T-helper 1 cell treated with Interleukin-12 subunit alpha and Interleukin-12 subunit beta and Interleukin-4 antibody, amounts not matched to agents 30 μg/mL and 1 μg/mL, for 36 hours (primary cell): ENCODE measurements around the gene GLYR1.
"Not testable (repeated sequence)": the region's sequence is repeated elsewhere in the genome, so short reads cannot be mapped to it uniquely, and the experiment has no call there.

Experiments used
- H3K27ac Mint-ChIP-seq: one replicate; pipeline ENCODE4 v1.8.0; 2021; ENCODE audit warnings: mild to moderate bottlenecking, mixed read lengths
- H3K27me3 Mint-ChIP-seq: one replicate; pipeline ENCODE4 v1.8.0; 2021; ENCODE audit warnings: low read depth, mixed read lengths
- H3K36me3 Mint-ChIP-seq: one replicate; pipeline ENCODE4 v1.8.0; 2021; ENCODE audit warnings: low read depth, mixed read lengths
- H3K4me1 Mint-ChIP-seq: one replicate; pipeline ENCODE4 v1.8.0; 2021; ENCODE audit warnings: low read depth, mixed read lengths
- H3K4me3 Mint-ChIP-seq: one replicate; pipeline ENCODE4 v1.8.0; 2021; ENCODE audit warnings: mild to moderate bottlenecking, moderate library complexity, mixed read lengths
- H3K9me3 Mint-ChIP-seq: one replicate; pipeline ENCODE4 v1.8.0; 2021; ENCODE audit warnings: mixed read lengths

The GLYR1 gene

GRCh38 chr16:4846901-4847773 is at the start of gene GLYR1, which contains the start of gene UBN1:
GLYR1 (minus strand) TSS chr16:4847288; CDS start chr16:4847265, 23 bp downstream.
UBN1 (plus strand) TSS chr16:4847481; CDS start chr16:4852918, 5,437 bp downstream.
- Mint-ChIP-seq H3K27me3 (no peaks in the 10 kb centered on the region), H3K4me3 (peak within 1 kb of the TSS; percentile 84), H3K4me1 (peaks cover 51% of the 10 kb centered on the region), H3K27ac (peak within 1 kb of the TSS; percentile 89), H3K36me3 (peaks cover 25% of the 10 kb centered on the region), H3K9me3 (no peaks in the 10 kb centered on the region)

- H3K4me3 Mint-ChIP-seq, H3K36me3 Mint-ChIP-seq, H3K9me3 Mint-ChIP-seq, H3K27ac Mint-ChIP-seq, H3K27me3 Mint-ChIP-seq, H3K4me1 Mint-ChIP-seq: not testable (repeated sequence)
Measured at GRCh38 chr16:4896761-4897160, 49.7 kb upstream of the GLYR1 start.

- Mint-ChIP-seq H3K9me3 (no peaks in the 10 kb centered on the region), H3K36me3 (no peaks in the 10 kb centered on the region), H3K27ac (no peak overlapping the region), H3K27me3 (no peaks in the 10 kb centered on the region), H3K4me1 (no peaks in the 10 kb centered on the region), H3K4me3 (no peak overlapping the region)
Measured at GRCh38 chr16:4895366-4895765, 48.3 kb upstream of the GLYR1 start.

GRCh38 chr16:4894276-4895150 is 47.4 kb upstream of the GLYR1 start:
- Mint-ChIP-seq H3K27me3 (no peaks in the 10 kb centered on the region), H3K4me3 (no peak overlapping the region), H3K36me3 (no peaks in the 10 kb centered on the region), H3K4me1 (no peaks in the 10 kb centered on the region), H3K27ac (no peak overlapping the region), H3K9me3 (no peaks in the 10 kb centered on the region)

- Mint-ChIP-seq H3K36me3 (no peaks in the 10 kb centered on the region), H3K4me1 (no peaks in the 10 kb centered on the region), H3K9me3 (no peaks in the 10 kb centered on the region), H3K27me3 (no peaks in the 10 kb centered on the region), H3K27ac (no peak overlapping the region), H3K4me3 (no peak overlapping the region)
Measured at GRCh38 chr16:4893103-4893862, 46.2 kb upstream of the GLYR1 start.

GRCh38 chr16:4892361-4893102 is 45.4 kb upstream of the GLYR1 start:
- Mint-ChIP-seq H3K4me3 (no peak overlapping the region), H3K36me3 (no peaks in the 10 kb centered on the region), H3K4me1 (no peaks in the 10 kb centered on the region), H3K9me3 (no peaks in the 10 kb centered on the region), H3K27ac (no peak overlapping the region), H3K27me3 (no peaks in the 10 kb centered on the region)

- H3K9me3 Mint-ChIP-seq: no peaks in the 10 kb centered on the region
- no peak overlapping the region for H3K27ac Mint-ChIP-seq
- no peaks in the 10 kb centered on the region for H3K36me3 Mint-ChIP-seq
Measured at GRCh38 chr16:4891886-4892216, 44.8 kb upstream of the GLYR1 start.

GRCh38 chr16:4891097-4891885 is 44.2 kb upstream of the GLYR1 start:
- no peaks in the 10 kb centered on the region for H3K4me1 Mint-ChIP-seq
- no peak overlapping the region for H3K27ac Mint-ChIP-seq
- no peaks in the 10 kb centered on the region for H3K9me3 Mint-ChIP-seq
- no peaks in the 10 kb centered on the region for H3K36me3 Mint-ChIP-seq
- no peaks in the 10 kb centered on the region for H3K27me3 Mint-ChIP-seq
- no peak overlapping the region for H3K4me3 Mint-ChIP-seq

More at GRCh38 chr16:4891886-4892216, 44.8 kb upstream of the GLYR1 start:
- H3K4me1 Mint-ChIP-seq: no peaks in the 10 kb centered on the region
- no peak overlapping the region for H3K4me3 Mint-ChIP-seq
- no peaks in the 10 kb centered on the region for H3K27me3 Mint-ChIP-seq

GRCh38 chr16:4890686-4891085 is 43.6 kb upstream of the GLYR1 start:
- Mint-ChIP-seq H3K9me3 (no peaks in the 10 kb centered on the region), H3K36me3 (peaks cover 4% of the 10 kb centered on the region), H3K4me1 (peaks cover 2% of the 10 kb centered on the region), H3K27ac (no peak overlapping the region), H3K27me3 (no peaks in the 10 kb centered on the region), H3K4me3 (no peak overlapping the region)

- Mint-ChIP-seq H3K36me3 (peaks cover 7% of the 10 kb centered on the region), H3K27me3 (no peaks in the 10 kb centered on the region), H3K27ac (no peak overlapping the region), H3K9me3 (no peaks in the 10 kb centered on the region), H3K4me1 (peaks cover 2% of the 10 kb centered on the region), H3K4me3 (no peak overlapping the region)
Measured at GRCh38 chr16:4890026-4890425, 42.9 kb upstream of the GLYR1 start.

GRCh38 chr16:4888428-4889135 is 41.5 kb upstream of the GLYR1 start:
- Mint-ChIP-seq H3K9me3 (no peaks in the 10 kb centered on the region), H3K36me3 (peaks cover 16% of the 10 kb centered on the region), H3K4me3 (no peak overlapping the region), H3K4me1 (peaks cover 2% of the 10 kb centered on the region), H3K27me3 (no peaks in the 10 kb centered on the region), H3K27ac (no peak overlapping the region)

GRCh38 chr16:4886151-4886550 is 39.1 kb upstream of the GLYR1 start:
- Mint-ChIP-seq H3K4me1 (peaks cover 2% of the 10 kb centered on the region), H3K4me3 (no peak overlapping the region), H3K27ac (no peak overlapping the region), H3K27me3 (no peaks in the 10 kb centered on the region), H3K9me3 (no peaks in the 10 kb centered on the region), H3K36me3 (peaks cover 28% of the 10 kb centered on the region)
